Bronchial epithelial cell (primary cell): ENCODE results near the gene WARS2. TPM values are rescaled to one million over a fixed set of nuclear protein-coding genes. Genes with fewer than 3 reads are reported as not detected.
A peak's percentile ranks its signal among the peaks of the same experiment; 100 is the strongest.

Experiments
- DNase-seq: peaks from one replicate; pipeline ENCODE4 v3.0.0-alpha.2; 2010; ENCODE audit warnings: low read depth
- FAIRE-seq: peaks from 2 replicates; lab custom pipeline; 2011; peaks lifted over from hg19 to GRCh38; lab: Jason Lieb, UNC
- H3K27me3 ChIP-seq: 2 replicates; pipeline ENCODE4 v1.5.1; 2011; ENCODE audit warnings: low read length; ENCODE audit not compliant: control insufficient read depth, insufficient read depth
- H3K36me3 ChIP-seq: 2 replicates; pipeline ENCODE4 v1.5.1; 2011; ENCODE audit warnings: low read length; ENCODE audit not compliant: control insufficient read depth, insufficient read depth
- H3K4me3 ChIP-seq: 2 replicates; pipeline ENCODE4 v1.5.1; 2011; ENCODE audit warnings: mild to moderate bottlenecking, low read depth, low read length, control low read depth
- CTCF ChIP-seq: IDR thresholded peaks from 2 replicates; pipeline ENCODE4 v1.5.1; 2011; ENCODE audit warnings: mild to moderate bottlenecking, moderate library complexity, low read length, control low read depth, inconsistent platforms; ENCODE audit not compliant: insufficient read depth, severe bottlenecking
- total RNA-seq: library from RNA; depleted of rRNA; stranded (reverse); fragments of >200 nt; gene quantifications from 2 replicates; pipeline ENCODE4 v1.2.1, GENCODE V29; 2014

The WARS2 gene
- total RNA-seq, 1 donor from 2014 or later: 15.3 TPM

- H3K27me3 ChIP-seq: peaks cover 88% of the 10 kb centered on the region
- peak overlapping the region; percentile 2 for H3K4me3 ChIP-seq
- H3K36me3 ChIP-seq: no peaks in the 10 kb centered on the region
- TF ChIP-seq CTCF: no peak
- DNase-seq (no peak), FAIRE-seq (no peak)
These were observed 152.8 kb downstream of the WARS2 start for GRCh38 chr1:118987468-118988185.

DNA sequence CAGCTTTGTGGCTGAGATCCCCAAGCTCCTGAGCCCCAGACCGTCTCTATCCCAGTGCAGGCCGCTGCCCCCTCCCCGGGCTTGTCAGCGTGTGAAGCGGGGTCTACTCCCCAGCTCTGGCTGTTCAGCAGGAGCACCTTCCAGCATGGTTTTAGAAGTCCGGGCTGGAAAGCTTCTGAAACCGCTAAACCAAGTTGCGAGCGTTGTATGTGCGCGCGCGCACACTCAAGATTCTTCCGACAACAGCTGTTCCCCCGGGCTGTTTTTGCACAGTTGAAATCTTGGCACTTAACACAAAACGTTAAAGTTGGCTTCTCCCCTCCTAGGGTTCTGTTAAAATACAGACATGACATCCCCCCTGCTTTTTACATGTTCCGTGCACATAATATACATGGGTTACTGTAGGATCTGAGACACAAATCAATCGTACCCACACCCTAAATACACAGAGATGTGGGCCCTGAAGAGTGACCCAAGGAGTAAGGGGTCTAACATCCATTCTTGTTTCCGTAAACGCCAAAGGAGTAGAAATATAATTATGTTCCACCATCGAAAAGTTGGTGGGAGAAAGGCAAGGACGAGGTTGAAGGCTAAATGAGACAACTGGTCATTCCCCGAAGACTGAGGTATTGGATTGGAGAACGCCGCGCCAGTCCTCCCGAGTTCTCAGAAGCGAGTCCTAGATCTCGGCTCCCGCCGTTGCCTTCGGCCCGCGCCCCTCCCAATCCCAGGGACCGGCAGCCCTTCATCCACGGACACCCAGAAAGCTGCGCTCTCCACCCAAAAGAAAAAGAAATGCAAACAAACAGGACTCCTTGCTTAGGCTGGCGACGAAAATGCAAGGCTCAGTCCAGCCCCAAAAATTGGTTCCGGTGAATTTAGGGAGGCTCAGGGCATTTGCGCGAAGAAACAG, 153.6 kb downstream of the WARS2 start:
- Histone ChIP-seq H3K36me3 (no peaks in the 10 kb centered on the region), H3K4me3 (peak overlapping the region; percentile 2), H3K27me3 (peaks cover 82% of the 10 kb centered on the region)
- no peak for DNase-seq
- TF ChIP-seq CTCF: no peak
- no peak for FAIRE-seq

DNA sequence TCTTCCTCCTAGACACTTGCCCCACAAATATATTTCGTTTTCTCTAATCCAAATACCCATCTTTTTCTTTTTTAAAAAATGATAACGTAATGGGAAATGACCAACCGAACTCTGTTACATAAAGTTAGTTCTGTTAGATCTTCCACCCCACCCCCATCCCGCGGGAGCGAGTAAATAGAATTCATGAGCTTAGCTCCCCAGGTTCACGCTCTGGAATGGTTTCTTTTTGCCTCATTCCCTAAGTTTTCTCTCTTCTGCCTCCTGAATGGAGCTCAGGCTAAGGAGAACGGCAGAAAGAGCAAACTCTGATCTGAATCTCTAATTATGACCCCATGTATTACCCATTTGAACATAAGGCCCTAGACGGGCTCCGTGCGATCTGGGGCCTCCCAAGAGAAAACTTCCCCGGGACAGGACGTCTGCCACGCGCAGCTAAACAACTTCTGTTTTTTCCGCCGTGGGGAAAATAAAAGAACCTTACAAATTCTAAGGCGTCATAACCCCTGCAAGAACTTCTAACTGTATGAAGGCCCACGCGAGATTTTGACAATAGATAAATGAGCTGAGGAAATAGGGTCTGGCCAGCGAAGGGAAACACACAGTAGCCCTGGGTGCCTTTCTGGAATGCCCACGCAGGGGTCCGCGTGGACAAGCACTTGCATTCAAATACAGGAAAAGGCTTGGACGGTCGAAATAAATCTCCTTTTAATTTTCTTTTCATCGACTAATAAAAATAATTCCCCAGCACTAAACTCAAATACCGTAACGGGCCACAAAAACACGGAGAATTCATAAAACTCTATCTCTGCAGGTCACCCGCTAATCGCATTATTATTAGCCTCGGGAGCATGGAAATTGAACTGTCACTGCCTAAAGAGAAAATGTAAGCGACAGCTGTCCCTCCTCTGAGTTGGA, 154.6 kb downstream of the WARS2 start:
- Histone ChIP-seq H3K36me3 (no peaks in the 10 kb centered on the region), H3K27me3 (peaks cover 77% of the 10 kb centered on the region), H3K4me3 (no peak overlapping the region)
- no peak for DNase-seq
- no peak for FAIRE-seq
- TF ChIP-seq CTCF: no peak

DNA sequence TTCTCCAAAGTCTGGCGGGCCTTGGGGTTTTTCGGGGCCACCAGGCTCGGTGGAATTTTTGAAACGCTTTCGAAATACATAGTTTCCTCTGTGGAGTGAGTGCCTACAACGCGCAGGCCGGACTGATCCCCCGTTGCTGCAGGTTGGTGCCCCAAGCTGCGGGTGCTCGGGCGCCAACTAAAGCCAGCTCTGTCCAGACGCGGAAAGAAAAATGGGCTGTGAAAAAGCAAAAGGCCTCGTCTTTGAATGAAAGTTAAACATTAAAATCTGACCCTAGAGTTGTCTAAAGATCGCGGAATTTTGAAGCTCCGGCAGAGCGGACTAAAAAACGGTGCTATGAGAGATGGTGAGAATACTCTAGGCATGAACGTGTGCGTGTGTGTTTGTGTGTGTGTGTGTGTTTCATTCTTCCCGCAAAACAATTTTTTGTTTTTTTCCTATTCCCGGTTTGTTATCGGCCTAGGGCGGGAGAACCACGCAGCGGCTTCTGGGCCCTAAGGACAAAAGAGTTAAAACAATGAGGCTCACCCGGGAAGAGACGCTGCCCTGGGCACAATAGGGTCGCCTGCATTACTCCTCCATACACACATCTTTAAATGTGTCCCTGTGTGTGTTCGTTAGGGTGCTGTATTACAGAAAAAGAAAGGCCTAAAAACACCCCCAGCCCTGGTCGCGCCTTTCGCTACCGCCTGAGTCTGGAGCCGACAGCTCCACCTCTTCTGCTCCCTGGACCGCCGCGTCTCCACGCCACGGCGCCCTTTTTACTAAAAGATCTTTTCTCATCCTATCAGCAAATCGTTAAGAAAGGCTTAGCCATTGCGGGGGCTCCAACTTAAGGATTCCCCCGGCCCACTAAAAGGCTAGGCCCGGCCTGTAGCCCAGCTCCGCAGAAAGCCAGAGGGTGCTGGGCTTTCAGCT, 155.5 kb downstream of the WARS2 start:
- FAIRE-seq (no peak), DNase-seq (no peak)
- TF ChIP-seq CTCF: no peak
- Histone ChIP-seq H3K36me3 (no peaks in the 10 kb centered on the region), H3K4me3 (no peak overlapping the region), H3K27me3 (peaks cover 73% of the 10 kb centered on the region)
